Tibial nerve (tissue), 3 donors: ENCODE results near the gene ARRB2.
"Not testable (repeated sequence)": the region's sequence is repeated elsewhere in the genome, so short reads cannot be mapped to it uniquely, and the experiment has no call there.

Experiments
- CTCF ChIP-seq, 5 experiments: fragments of 200-600 bp in 3 of 5; fragments of 450-650 bp in 2 of 5; sonication (generic) in 3 of 5; IDR thresholded peaks; one replicate each; pipeline ENCODE4 v1.5.1; 2016 to 2019; ENCODE audit warnings: antibody characterized with exemption in 5 of 5, mild to moderate bottlenecking in 3 of 5, moderate library complexity in 2 of 5
- POLR2A ChIP-seq, 2 donors: fragments of 450-650 bp; IDR thresholded peaks; one replicate each; pipeline ENCODE4 v1.6.1; 2017; ENCODE audit warnings: antibody characterized with exemption in 2 of 2, mild to moderate bottlenecking in 2 of 2, moderate library complexity in 2 of 2

- TF ChIP-seq POLR2A, CTCF (IDR thresholded peaks at IDR 0.05): not testable (repeated sequence)
Measured at GRCh38 chr17:4699401-4700056, 10.9 kb upstream of the ARRB2 start.
